Smooth muscle cell (in vitro differentiated cells): ENCODE results near the gene UGP2. TPM values are rescaled to one million over a fixed set of nuclear protein-coding genes. Genes with fewer than 3 reads are reported as not detected.

Experiments used
- DNase-seq: peaks from one replicate; lab custom pipeline; 2025; ENCODE audit not compliant: unreplicated experiment; lab: John Stamatoyannopoulos, UW
- H2AFZ ChIP-seq: fragments of 200-600 bp; sonication (generic); 2 replicates; pipeline ENCODE4 v1.6.0; 2016; ENCODE audit warnings: antibody characterized with exemption, low read depth, mild to moderate bottlenecking
- H3F3A ChIP-seq: fragments of 200-600 bp; sonication (generic); 2 replicates; pipeline ENCODE4 v1.6.0; 2017; ENCODE audit warnings: antibody characterized with exemption, low read depth
- H3K27ac ChIP-seq: fragments of 200-600 bp; sonication (generic); 2 replicates; pipeline ENCODE4 v1.5.1; 2016; ENCODE audit warnings: low read depth, mild to moderate bottlenecking
- H3K27me3 ChIP-seq: fragments of 200-600 bp; sonication (generic); 2 replicates; pipeline ENCODE4 v1.6.1; 2016; ENCODE audit warnings: low read depth, mild to moderate bottlenecking
- H3K36me3 ChIP-seq: fragments of 200-600 bp; sonication (generic); 2 replicates; pipeline ENCODE4 v1.5.1; 2016; ENCODE audit warnings: low read depth
- H3K4me1 ChIP-seq: fragments of 200-600 bp; sonication (generic); 2 replicates; pipeline ENCODE4 v1.5.1; 2016; ENCODE audit warnings: low read depth
- H3K4me2 ChIP-seq: fragments of 200-600 bp; sonication (generic); 2 replicates; pipeline ENCODE4 v1.6.0; 2016; ENCODE audit warnings: mild to moderate bottlenecking
- H3K4me3 ChIP-seq: fragments of 200-600 bp; sonication (generic); 2 replicates; pipeline ENCODE4 v1.5.1; 2016; ENCODE audit warnings: mild to moderate bottlenecking
- H3K79me2 ChIP-seq: fragments of 200-600 bp; sonication (generic); 2 replicates; pipeline ENCODE4 v1.6.0; 2016; ENCODE audit warnings: low read depth, mild to moderate bottlenecking
- H3K9ac ChIP-seq: fragments of 200-600 bp; sonication (generic); 2 replicates; pipeline ENCODE4 v1.6.0; 2016; ENCODE audit warnings: low read depth
- H3K9me3 ChIP-seq: fragments of 200-600 bp; sonication (generic); replicated peaks from 2 replicates; pipeline ENCODE4 v1.5.1; 2016; ENCODE audit warnings: low read depth
- H4K20me1 ChIP-seq: fragments of 200-600 bp; sonication (generic); 2 replicates; pipeline ENCODE4 v1.6.0; 2016; ENCODE audit warnings: low read depth
- WGBS: methylation state at CpG from one replicate; pipeline ENCODE4 v1.1.7; 2016; ENCODE audit warnings: low lambda C conversion rate; 5-methylcytosine and 5-hydroxymethylcytosine counted together
- polyA plus RNA-seq: library from polyadenylated mRNA; unstranded; fragments of >200 nt; fragmentation: Nextera tagmentation; extraction: Ambion mirVana; gene quantifications from 2 replicates; pipeline ENCODE4 v1.2.1, GENCODE V29; 2016
- total RNA-seq: library from RNA; depleted of rRNA; stranded (reverse); fragments of >200 nt; gene quantifications from 2 replicates; pipeline ENCODE4 v1.2.3, GENCODE V29; 2014
- TF ChIP-seq, protein P1 (sequence below): fragments of 200-600 bp; sonication (generic); IDR thresholded peaks from 2 replicates; pipeline ENCODE4 v1.5.1; 2017; ENCODE audit warnings: borderline replicate concordance, mild to moderate bottlenecking, antibody characterized with exemption; ENCODE audit not compliant: insufficient read depth, poor library complexity, severe bottlenecking

The UGP2 gene
- total and polyA plus RNA-seq, 2 experiments from 2014 or later = 171 to 238 TPM

DNA sequence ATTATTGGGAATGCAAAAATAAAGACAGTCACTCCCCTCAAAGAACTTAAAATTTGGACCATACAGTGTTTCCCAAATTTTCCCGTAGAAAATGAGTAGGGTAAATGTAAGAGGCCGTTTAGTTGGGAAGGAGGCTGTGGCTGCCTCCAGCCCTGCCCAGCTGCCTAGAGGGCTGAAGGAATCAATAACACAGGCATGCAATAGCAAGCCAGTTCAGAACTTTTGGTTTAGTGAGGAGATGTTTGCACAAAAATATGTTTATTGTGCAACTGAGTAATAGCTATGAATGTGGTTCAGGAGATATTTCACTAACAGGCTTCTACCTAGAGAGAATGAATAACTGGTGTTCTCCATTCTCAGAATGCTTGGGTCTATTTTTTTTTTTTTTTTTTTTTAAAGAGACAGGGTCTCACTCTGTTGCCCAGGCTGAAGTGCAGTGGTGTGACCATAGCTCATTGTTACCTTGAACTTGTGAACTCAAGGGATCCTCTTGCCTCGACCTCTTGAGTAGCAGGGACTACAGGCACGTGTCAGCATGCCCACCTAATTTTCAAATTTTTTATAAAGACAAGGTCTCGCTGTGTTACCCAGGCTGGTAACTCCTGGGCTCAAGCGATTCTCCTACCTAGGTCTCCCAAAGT, 23.6 kb downstream of the UGP2 start:
- Histone ChIP-seq H3K79me2 (peaks cover 76% of the 10 kb centered on the region), H3K4me1 (no peaks in the 10 kb centered on the region), H3K36me3 (peaks cover 21% of the 10 kb centered on the region), H3K9me3 (no peaks in the 10 kb centered on the region), H3K27ac (peak overlapping the region; percentile 3), H4K20me1 (peaks cover 78% of the 10 kb centered on the region), H3K27me3 (no peaks in the 10 kb centered on the region), H3K4me3 (no peak overlapping the region), H3K9ac (no peak overlapping the region), H3K4me2 (no peak overlapping the region), H2AFZ (no peak overlapping the region), H3F3A (peaks cover 11% of the 10 kb centered on the region)
- no peak for DNase-seq
- TF ChIP-seq, protein P1, sequence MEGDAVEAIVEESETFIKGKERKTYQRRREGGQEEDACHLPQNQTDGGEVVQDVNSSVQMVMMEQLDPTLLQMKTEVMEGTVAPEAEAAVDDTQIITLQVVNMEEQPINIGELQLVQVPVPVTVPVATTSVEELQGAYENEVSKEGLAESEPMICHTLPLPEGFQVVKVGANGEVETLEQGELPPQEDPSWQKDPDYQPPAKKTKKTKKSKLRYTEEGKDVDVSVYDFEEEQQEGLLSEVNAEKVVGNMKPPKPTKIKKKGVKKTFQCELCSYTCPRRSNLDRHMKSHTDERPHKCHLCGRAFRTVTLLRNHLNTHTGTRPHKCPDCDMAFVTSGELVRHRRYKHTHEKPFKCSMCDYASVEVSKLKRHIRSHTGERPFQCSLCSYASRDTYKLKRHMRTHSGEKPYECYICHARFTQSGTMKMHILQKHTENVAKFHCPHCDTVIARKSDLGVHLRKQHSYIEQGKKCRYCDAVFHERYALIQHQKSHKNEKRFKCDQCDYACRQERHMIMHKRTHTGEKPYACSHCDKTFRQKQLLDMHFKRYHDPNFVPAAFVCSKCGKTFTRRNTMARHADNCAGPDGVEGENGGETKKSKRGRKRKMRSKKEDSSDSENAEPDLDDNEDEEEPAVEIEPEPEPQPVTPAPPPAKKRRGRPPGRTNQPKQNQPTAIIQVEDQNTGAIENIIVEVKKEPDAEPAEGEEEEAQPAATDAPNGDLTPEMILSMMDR = no peak
- 89% methylated on average over 6 of the region's 6 CpGs for WGBS

DNA sequence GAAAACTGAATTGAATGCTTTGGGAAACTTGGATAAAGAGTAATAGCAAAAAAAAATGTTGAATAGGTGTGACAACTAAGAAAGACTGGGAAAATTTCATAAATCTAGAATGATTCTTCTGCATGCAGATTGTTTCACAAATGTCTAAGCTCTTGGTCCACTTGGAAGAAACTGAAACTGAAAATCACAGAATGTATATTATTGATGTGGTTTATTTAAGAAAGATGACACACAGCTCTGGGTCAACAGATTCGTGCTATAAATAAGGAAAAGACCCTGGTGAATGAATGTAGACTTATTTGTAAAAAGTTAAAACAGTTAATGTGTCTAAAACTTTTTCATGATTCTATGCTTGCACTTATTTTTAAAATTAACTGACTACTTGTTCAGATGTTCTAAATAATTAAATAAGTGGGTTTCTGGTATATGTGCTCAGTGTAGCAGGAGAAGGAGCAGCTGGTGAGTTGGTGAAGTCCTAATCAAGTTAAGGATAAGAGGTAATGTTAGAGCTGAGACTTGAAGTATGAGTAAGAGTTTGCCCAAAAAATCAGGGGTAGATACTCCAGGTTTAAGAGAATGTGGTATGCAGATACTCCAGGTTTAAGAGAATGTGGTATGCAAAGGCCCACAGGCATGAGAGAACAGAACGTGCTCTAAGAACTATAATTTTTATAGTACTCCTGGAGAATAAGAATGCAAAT, 24.5 kb downstream of the UGP2 start:
- peak overlapping the region; percentile 6 for H3K27ac ChIP-seq
- TF ChIP-seq, protein P1 = no peak
- peaks cover 77% of the 10 kb centered on the region for H3K79me2 ChIP-seq
- H3K4me2 ChIP-seq = no peak overlapping the region
- H3K4me1 ChIP-seq = no peaks in the 10 kb centered on the region
- no peak for DNase-seq
- no peaks in the 10 kb centered on the region for H3K9me3 ChIP-seq
- no peak overlapping the region for H3K9ac ChIP-seq
- H3K36me3 ChIP-seq = peaks cover 21% of the 10 kb centered on the region
- no peaks in the 10 kb centered on the region for H3K27me3 ChIP-seq
- peaks cover 81% of the 10 kb centered on the region for H4K20me1 ChIP-seq
- peaks cover 10% of the 10 kb centered on the region for H3F3A ChIP-seq
- WGBS = 72% methylated on average over 2 of the region's 2 CpGs
- H2AFZ ChIP-seq = no peak overlapping the region
- H3K4me3 ChIP-seq = no peak overlapping the region

DNA sequence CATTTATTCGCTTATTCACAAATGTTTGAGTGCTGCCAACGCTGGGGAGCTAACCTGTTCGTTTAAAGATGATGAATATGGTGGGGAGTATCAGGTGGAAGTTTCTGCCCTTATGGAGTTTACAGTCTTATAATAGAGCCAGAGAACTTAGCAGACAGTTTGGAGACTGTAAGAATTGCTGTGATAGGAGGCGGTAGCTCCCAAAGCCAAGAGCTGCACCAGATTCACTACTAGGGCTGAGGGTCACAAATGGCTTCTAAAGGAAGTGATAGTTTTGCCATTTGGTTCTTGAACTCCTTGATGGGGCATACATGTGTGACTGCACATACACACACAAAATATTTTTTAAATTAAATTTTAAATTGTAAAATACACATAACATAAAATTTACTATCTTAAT, 29.0 kb downstream of the UGP2 start:
- H3K4me3 ChIP-seq = no peak overlapping the region
- no peak overlapping the region for H3K9ac ChIP-seq
- H3K4me2 ChIP-seq = peak overlapping the region; percentile 21
- peaks cover 69% of the 10 kb centered on the region for H3K79me2 ChIP-seq
- no peak for DNase-seq
- TF ChIP-seq, protein P1 = no peak
- H2AFZ ChIP-seq = no peak overlapping the region
- H3F3A ChIP-seq = no peaks in the 10 kb centered on the region
- H4K20me1 ChIP-seq = peaks cover 75% of the 10 kb centered on the region
- H3K9me3 ChIP-seq = no peaks in the 10 kb centered on the region
- H3K27ac ChIP-seq = peak overlapping the region; percentile 33
- H3K36me3 ChIP-seq = peaks cover 6% of the 10 kb centered on the region
- H3K27me3 ChIP-seq = no peaks in the 10 kb centered on the region
- H3K4me1 ChIP-seq = no peaks in the 10 kb centered on the region
- 90% methylated on average over 4 of the region's 4 CpGs for WGBS
